ENCODE results near the gene HOXB3.

GRCh38 chr17:48637323-48638260 is 47.6 kb upstream of the HOXB3 start:
- TF ChIP-seq CTCF (conservative IDR thresholded peaks at IDR 0.05 in 1 of 2, IDR thresholded peaks at IDR 0.05 in 1 of 2; ENCODE audit: extremely low read depth in 1 of 2, insufficient read depth in 1 of 2, low read depth in 1 of 2, low read length in 2 of 2) (no peak), EZH2 (IDR thresholded peaks at IDR 0.05; ENCODE audit: borderline replicate concordance, low read length) (peak; percentile 30)

Data from mammary epithelial cell (primary cell).